H1 (cell line): ENCODE measurements around the gene KLHL17. TPM values are rescaled to one million over a fixed set of nuclear protein-coding genes. Genes with fewer than 3 reads are reported as not detected.

Source experiments
- HDAC2 ChIP-seq, 2 experiments: fragments of 300-600 bp in 1 of 2; sonication (generic) in 1 of 2; IDR thresholded peaks; 2 replicates each; pipeline ENCODE4 v1.6.1; 2011 to 2012; ENCODE audit warnings: low read depth in 2 of 2, low read length in 2 of 2, mild to moderate bottlenecking in 2 of 2, moderate library complexity in 2 of 2, borderline replicate concordance in 1 of 2, inconsistent platforms in 1 of 2
- SAP30 ChIP-seq: fragments of 300-600 bp; sonication (generic); IDR thresholded peaks from 2 replicates; pipeline ENCODE4 v1.7.1; 2012; ENCODE audit warnings: low read length, moderate library complexity, mild to moderate bottlenecking, inconsistent platforms; ENCODE audit not compliant: insufficient read depth, insufficient replicate concordance
- SP2 ChIP-seq: IDR thresholded peaks from 2 replicates; pipeline ENCODE4 v1.6.1; 2012; ENCODE audit warnings: mild to moderate bottlenecking, low read length, inconsistent platforms
- SP4 ChIP-seq: IDR thresholded peaks from 2 replicates; pipeline ENCODE4 v1.6.1; 2012; ENCODE audit warnings: low read length, inconsistent platforms
- polyA plus RNA-seq, 7 experiments: library from polyadenylated mRNA; depleted of rRNA in 3 of 7; stranded (reverse) in 5 of 7; unstranded in 2 of 7; fragments of >200 nt in 5 of 7; fragments of 200-250 nt in 2 of 7; gene quantifications; 1 replicate in 5 of 7; 2 replicates in 1 of 7; 4 replicates in 1 of 7; pipeline versions ENCODE4 v1.2.1 to v1.2.3, GENCODE V29; 2011 to 2013; ENCODE audit warnings: missing spikeins in 2 of 7, mixed read lengths in 2 of 7
- total RNA-seq: library from RNA; stranded (reverse); fragmentation: NEBNext Ultra II Directional; extraction: Animal tissue kit (Norgen Biotek cat#: 25700); gene quantifications from 2 replicates; pipeline ENCODE4 v1.2.1, GENCODE V29; 2021

Gene KLHL17
- total and polyA plus RNA-seq, 2 of the 8 experiments (the other 6 are each of a cell fraction or from before 2014, with no cell fraction given), result 32.6 to 36.1 TPM

GRCh38 chr1:980137-980571, 19.8 kb downstream of the KLHL17 start (continued):
- TF ChIP-seq SAP30, result no peak
- TF ChIP-seq HDAC2 (IDR thresholded peaks at IDR 0.05; ENCODE audit: borderline replicate concordance in 1 of 2, low read depth in 2 of 2, low read length in 2 of 2), result no peak
- TF ChIP-seq SP4, result no peak
- no peak for TF ChIP-seq SP2
- TF ChIP-seq, all 59 proteins: peak for 0
